ENCODE data around the gene C19orf12. TPM values are rescaled to one million over a fixed set of nuclear protein-coding genes. Genes with fewer than 3 reads are reported as not detected.

C19orf12 gene
- total and polyA plus RNA-seq, 2 experiments from 2014 or later, result 11.4 to 17.2 TPM

GRCh38 chr19:29665826-29666577 is 49.1 kb downstream of the C19orf12 start:
- H3K4me3 Mint-ChIP-seq, result peak overlapping the region; percentile 78
- Histone ChIP-seq H4K20me1 (replicated peaks; ENCODE audit: insufficient read depth) (no peaks in the 10 kb centered on the region; the same call in none of the 2 replicates), H3K36me3 (ENCODE audit: insufficient read depth) (no peaks in the 10 kb centered on the region), H3K27ac (ENCODE audit: low read depth) (peak overlapping the region; percentile 75), H3K4me3 (peak overlapping the region; percentile 88), H2AFZ (0 out of 2 replicates have a peak overlapping the region, but pooled peaks have one; percentile 25), H3K4me2 (peak overlapping the region; percentile 89), H3K4me1 (ENCODE audit: insufficient read depth) (peaks cover 10% of the 10 kb centered on the region), H3K9me2 (ENCODE audit: insufficient read depth) (no peaks in the 10 kb centered on the region; the same call in 1 of the 2 replicates), H3K79me2 (replicated peaks; ENCODE audit: insufficient read depth) (peaks cover 35% of the 10 kb centered on the region), H3K27me3 (ENCODE audit: insufficient read depth) (no peaks in the 10 kb centered on the region), H3F3A (replicated peaks; ENCODE audit: low read depth) (0 out of 2 replicates have a peak, but pooled peaks cover 7% of the 10 kb centered on the region)
- H3K27me3 Mint-ChIP-seq (ENCODE audit: insufficient read depth, low read depth, poor library complexity), result peaks cover 11% of the 10 kb centered on the region
- H3K36me3 Mint-ChIP-seq (ENCODE audit: low read depth), result peaks cover 8% of the 10 kb centered on the region
- DNase-seq (ENCODE audit: low spot score) (peak; percentile 90), ATAC-seq (peak; percentile 68)
- no peak for TF ChIP-seq ZNF462 (CRISPR knock-in tag; IDR thresholded peaks at IDR 0.05)
- TF ChIP-seq CTCF (conservative IDR thresholded peaks at IDR 0.05; ENCODE audit: low read depth in 2 of 2), result no peak
- no peak for TF ChIP-seq CREB1 (CRISPR knock-in tag; IDR thresholded peaks at IDR 0.05; ENCODE audit: low read depth)
- TF ChIP-seq REST (IDR thresholded peaks at IDR 0.05; ENCODE audit: unreplicated experiment), result no peak
- H3K9me3 Mint-ChIP-seq, result no peaks in the 10 kb centered on the region
- H3K4me1 Mint-ChIP-seq, result peaks cover 34% of the 10 kb centered on the region
- peak overlapping the region; percentile 91 for H3K27ac Mint-ChIP-seq
